Esophagus muscularis mucosa (tissue), 3 donors: Measurements from ENCODE around the gene CYS1.

Experiments used
- CTCF ChIP-seq, 3 experiments: fragments of 200-600 bp in 2 of 3; fragments of 450-650 bp in 1 of 3; sonication (generic) in 2 of 3; IDR thresholded peaks; one replicate each; pipeline ENCODE4 v1.5.1; 2017 to 2019; ENCODE audit warnings: antibody characterized with exemption in 3 of 3, mild to moderate bottlenecking in 2 of 3, moderate library complexity in 1 of 3
- EP300 ChIP-seq: sonication (generic); formaldehyde crosslinking; IDR thresholded peaks from one replicate; pipeline ENCODE4 v1.6.1; 2017; ENCODE audit warnings: antibody characterized with exemption

GRCh38 chr2:10029875-10030223 lies 50.4 kb downstream of the CYS1 start:
- TF ChIP-seq EP300 (no peak), CTCF (IDR thresholded peaks at IDR 0.05) (no peak)
